Activated CD4-positive, alpha-beta T cell treated with anti-CD3 and anti-CD28 coated beads, Interleukin-2, Interleukin-6, amounts not matched to agents 100 ng/mL and 50 ng/mL, durations not matched to agents 16 hours and 8 hours (primary cell): ENCODE data around the gene RARRES2.
"Not testable (repeated sequence)": the region's sequence is repeated elsewhere in the genome, so short reads cannot be mapped to it uniquely, and the experiment has no call there.

ENCODE experiments used
- DNase-seq: peaks from one replicate; pipeline ENCODE4 v3.0.0-alpha.2; 2020

The RARRES2 gene

DNA sequence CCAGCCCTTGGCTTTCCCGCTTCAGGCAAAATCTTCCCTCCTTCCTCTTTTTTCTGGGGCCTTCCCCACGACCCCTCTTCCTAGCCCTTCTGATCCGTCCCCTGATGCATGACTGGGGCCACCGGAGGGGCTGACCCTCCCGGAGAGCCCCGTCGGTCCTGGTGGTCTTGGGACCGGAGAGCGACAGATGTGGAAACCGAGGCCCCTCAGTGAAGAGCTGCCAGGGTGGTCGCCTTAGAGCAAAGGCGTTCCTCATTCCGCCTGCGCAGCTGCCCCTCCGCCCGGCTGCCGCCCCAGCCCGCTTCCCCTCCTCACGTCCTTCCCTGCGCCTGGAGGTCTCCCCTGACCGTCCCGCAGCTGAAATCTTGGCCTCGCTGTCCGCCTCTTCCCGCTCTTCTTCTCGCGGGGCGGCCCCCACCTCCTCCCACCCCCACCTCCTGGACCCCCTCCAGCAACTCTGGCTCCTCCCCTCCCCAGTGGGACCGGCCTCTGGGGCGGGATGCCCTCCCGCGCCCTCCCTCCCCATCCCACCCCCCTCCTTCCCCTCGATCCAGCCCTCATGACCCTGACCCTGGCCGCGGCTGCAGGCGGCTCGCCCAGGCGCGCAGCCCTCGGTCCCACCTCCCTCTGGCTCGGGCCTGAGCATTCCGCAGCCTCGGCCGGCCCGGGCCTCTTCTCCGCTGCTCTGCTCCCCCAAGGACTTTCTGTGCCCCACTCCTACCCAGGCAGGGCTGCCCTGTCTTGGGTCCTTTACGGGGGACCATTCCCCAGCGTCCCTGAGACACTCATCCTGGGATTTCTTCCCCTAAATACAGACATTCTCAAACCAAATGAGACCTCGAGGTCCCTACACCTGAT lies at the start of gene RARRES2:
RARRES2 (minus strand) TSS at position 367 of the 858 bp plus-strand sequence. CDS start 1,020 bp downstream, outside the sequence.
- no peak for DNase-seq

DNA sequence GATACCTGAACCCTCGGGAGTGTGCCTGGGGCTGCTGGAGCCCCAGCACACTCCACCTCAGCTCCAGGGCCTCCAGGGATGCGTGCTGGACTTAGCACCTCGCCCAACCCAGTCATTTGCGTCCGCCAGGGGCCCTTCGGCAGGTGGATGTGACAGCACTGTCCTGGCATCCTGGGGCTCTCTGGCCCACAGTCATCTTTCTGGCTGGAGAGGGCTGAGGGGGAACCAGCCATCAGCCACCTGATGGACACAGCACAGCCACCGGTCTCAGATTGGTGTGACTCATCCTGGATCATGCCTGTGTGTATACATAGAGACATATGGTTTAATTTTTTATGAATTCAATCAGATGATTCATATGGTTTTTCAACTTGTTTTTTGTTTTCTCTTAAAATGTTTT lies 48.8 kb upstream of the RARRES2 start:
- no peak for DNase-seq

DNA sequence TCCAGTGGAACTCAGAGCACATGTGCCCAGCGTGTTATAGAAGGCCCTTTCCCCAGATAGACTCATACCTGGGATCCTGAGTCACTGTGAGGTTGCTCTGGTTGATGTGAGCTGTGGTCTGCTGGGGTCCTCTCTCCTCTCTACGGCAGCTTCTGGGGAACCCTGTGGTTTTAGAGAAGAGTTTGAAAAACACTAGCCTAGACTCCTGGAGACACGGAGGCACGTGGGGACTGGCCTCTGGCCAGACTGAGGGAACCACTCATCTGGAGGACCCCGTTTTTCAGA lies 48.0 kb upstream of the RARRES2 start:
- no peak for DNase-seq

DNA sequence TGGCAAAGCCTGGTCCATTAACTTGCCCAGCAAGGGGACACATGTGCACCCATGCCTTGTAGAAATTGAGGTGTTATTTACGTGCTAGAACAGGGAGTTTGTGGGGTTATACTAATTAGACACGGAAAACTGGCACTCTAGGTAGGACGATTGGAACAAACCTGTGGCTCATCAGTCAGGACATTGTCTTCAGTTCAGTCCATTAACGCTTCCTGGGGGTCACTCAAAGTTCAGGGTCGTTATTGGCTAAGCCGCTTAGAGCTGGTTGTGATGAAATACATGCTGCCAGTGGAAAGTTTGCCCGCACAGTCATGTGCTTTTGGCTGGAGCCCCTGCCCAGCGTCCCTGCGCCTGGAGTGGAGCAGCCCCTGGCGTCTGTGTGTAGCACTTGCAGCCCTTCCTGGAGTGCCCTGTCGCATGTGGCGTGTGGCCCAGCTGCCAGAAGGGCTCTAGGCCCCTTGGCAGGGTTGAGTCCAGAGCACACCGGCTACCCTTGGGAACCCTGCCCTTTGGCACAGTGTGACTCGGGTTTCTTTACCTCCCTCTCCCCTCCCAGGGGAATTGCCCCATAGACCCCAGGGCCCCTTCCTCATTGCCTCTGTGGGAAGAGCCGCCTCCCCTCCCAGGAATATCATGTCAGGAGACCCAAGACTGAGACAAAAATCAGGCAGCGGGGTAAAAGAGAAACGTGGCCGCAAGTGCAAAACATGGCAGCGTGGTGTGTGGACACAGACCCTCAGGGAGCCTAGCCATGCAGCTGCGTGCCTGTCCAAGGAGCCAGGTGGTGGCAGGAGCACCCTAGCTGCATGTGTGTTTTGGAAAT lies 47.5 kb upstream of the RARRES2 start:
- no peak for DNase-seq

DNA sequence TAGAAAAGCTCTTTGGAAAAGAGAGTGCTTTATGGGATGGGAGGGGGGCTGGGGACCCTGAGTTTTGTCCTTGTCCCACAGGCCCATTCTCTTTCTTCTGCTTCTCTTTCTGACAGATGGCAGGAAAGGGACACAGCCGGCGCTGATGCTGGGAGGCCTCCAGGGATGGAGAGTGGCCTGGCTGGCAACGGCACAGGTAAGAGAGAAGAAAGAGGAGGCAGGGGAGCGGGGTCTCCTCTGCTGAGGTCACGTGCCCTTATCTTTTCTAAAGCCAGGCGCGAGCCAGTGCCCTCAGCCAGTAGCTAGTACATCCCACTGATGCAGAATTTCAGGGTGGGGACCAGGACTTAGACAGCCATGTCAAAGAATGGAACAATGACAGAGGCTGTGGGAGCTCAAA lies 46.9 kb upstream of the RARRES2 start:
- DNase-seq = no peak

DNA sequence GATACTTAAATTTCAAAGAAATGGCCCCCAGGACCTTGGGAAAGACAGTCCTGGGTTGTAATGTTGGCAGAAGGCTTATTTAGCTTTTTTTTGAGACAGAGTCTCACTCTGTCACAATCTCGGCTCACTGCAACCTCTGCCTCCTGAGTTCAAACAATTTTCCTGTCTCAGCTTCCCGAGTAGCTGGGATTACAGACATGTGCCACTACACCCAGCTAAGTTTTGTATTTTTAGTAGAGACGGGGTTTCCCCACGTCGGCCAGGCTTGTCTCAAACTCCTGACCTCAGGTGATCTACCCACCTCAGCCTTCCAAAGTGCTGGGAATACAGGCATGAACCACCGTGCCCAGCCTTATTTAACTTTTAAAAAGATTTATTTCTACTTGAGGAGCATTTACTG lies 44.5 kb upstream of the RARRES2 start:
- DNase-seq = not testable (repeated sequence)

DNA sequence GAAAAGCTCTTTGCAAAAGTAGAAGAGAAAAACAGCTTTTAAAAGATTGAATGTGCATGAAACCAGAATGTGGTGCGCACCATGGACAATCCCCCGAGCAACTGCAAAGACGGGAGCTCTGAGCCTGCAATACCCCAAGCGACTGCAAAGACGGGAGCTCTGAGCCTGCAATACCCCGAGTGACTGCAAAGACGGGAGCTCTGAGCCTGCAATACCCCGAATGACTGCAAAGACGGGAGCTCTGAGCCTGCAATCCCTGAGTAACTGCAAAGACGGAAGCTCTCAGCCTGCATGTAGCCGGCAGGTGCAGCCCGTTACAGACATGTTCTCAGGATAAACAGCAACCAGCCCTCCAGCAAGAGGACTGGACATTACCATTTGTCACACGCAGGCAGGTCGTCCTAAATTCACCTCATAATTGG lies 43.9 kb upstream of the RARRES2 start:
- DNase-seq = no peak

DNA sequence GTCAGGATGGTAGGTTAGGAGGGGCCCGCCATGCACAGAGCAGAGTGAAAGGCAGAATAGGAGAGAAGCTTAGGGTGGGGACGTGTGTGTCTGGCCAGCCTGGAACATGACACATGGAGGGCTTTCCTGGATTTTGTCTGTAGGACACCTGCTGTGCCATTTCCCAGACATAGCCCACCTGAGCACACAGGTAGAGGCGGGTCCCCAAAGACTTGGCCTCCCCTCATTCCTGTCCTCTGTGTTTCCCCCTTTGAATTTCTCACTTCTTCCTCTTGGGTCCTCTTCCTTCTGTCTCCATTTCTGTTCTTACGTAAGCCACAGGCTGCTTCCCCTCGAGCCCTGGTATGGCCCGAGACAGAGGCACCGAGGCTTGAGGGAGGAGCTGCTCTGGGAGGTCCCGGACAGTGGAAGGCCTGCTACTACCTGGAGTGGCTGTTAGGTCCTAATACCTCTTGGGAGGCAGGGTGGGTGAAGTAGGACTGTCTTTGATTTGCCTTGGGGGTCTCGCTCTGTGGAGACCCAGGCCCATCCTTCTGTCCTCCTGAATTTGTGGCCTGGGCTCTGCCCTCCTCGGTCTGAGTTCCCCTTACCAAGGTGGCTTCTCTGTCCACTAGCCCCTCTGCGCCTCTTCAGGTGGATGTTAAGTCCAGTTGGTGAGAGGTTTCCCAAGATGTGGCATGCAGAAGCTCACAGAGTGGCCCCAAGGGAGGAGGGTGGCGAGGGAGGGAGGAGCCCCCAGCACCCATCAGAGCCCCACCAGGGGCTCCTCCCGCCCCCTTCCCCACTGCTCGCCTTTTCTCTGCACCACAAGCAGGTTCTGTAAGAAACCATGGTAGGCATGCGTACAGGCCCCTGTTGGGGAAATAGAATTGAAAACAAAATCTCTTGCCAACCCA lies 43.2 kb upstream of the RARRES2 start:
- DNase-seq = no peak

DNA sequence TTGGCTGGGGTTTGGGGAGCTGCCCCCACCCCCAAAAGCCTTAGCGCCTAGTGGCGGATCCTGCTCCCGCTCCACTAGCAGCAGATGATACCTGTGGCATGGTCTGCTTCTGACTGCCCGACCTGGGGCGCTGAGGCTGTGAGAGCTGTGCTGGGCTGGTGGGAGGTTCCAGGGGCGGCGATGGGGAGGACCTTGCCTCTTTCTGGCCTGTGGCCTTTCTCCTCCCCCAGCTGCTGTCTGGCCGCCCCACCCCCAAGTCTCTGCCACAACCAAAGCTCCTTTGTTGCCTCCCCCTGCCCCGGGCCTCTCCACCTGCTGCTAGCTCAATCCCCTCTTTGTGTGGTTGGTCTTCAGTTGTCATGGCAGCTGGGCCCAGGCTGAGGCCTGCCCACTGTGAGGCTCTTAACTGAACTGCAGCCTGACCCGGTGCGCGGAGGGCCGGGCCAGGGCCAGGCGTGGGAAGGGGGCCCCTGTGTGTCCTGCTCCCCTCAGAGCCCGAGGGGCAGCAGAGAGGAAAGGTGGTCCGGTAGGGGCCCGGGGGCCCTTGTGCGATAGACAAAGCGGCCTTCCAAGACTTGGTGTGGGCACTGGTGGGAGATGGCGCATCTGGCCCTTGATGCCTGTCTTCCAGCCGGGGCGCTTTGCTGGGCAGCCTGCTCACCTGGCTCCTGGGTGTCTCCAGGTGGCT lies 42.4 kb upstream of the RARRES2 start:
- no peak for DNase-seq

DNA sequence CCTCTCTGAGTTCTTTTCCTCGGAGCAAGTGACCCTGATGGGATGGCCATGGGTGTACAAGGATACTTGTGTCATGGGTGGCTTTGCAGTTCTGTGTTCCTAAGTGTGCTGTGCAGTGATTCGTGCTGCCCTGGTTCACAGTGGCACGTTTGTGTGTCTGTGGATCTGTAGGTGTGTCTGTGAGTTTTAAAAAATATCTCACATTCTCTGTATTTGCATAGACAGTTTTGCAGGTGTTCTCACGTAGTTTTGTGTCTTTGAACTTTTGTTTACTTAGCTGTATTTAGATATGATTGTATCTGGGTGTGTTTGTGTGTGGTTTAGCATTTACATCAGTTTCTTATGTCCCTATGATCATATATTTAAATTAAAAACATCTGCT lies 41.4 kb upstream of the RARRES2 start:
- DNase-seq = no peak

DNA sequence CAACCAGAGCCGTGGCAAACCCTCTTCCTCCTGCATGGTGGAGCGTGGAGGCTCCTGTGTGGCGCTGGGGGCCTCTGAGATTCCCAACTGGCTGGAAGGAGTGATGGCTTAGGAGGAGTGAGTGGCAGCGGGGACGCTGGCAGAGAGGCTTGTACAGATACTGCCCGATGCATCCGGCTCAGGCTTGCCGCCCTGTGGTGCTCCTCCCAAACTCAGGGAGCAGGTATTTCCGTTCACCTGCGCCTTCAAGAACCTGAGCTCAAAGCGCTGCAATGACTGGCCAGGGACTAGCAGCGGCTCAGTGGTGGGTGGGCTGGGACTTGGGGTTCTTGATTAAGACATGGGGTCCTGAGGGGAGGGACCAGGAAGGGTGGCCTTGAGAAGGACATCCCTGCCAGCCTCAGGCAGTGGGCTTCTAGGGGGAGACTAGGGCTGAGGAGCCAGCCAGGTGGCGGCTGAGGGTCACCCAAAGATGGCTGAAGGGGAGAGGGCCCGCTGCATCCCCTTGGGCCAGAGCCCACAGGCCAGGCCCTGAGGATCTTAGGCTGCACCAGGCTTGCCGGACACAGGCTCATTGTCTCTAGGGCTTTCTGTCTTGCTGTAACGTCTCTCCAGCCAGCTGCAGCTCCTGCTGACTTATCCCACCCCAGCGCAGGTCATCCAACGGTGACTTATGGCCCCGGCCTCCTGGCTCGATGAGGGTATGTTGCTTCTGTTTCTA lies 40.9 kb upstream of the RARRES2 start:
- no peak for DNase-seq

DNA sequence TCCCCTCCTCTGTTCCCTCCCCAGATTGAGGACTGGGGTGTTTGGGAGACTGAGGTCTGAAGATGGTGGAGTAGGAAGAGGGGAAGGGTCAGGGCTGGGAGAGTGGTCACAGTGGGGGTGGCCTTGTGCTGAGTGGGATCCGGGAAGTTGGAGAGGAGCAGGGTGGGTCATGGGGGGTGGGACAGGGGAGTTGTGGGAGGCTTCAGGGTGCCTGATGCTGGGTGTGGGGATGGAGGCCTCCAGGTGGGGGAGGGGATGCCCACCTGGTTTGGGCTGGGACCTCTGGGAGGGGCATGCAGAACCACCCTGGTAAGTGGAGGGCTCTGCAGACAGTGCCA lies 40.3 kb upstream of the RARRES2 start:
- DNase-seq = no peak

DNA sequence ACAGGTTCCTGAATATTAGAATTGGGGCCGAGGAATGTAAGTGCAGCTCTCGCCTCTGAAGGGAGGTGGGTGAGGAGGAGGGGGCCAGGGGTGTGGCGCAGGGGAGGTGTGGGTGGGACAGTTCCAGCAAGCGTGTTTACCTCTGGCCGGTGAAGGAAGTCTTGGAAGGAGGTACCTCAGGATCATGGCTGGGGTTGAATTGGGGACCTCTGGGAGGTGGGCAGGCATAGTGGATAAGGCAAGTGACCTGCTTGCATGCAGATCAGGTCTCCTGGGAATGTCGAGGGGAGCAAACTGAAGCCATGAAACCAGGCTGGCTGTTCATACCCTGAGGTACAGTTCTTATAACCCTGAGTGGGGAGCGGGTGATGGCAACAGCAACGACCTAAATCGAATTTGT lies 39.7 kb upstream of the RARRES2 start:
- no peak for DNase-seq

DNA sequence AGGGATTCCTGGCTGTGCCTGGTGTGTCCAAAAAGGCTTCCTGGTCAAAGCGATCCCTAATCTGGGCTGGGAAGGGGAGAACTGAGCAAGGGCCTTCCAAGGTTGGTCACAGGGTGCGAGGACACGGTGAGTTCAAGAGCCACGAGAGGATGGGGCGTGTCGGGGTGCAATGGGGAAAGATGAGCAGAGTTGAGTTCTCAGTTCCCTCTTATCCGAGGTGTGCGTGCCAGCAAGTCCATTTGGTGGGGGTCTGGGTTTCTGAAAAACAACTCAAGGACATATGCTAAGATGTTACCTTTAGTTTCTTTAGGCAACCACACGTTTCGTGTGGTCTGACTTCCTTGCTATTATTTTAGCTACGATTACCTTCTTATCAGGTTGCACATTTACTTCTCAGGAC lies 39.0 kb upstream of the RARRES2 start:
- DNase-seq = no peak

DNA sequence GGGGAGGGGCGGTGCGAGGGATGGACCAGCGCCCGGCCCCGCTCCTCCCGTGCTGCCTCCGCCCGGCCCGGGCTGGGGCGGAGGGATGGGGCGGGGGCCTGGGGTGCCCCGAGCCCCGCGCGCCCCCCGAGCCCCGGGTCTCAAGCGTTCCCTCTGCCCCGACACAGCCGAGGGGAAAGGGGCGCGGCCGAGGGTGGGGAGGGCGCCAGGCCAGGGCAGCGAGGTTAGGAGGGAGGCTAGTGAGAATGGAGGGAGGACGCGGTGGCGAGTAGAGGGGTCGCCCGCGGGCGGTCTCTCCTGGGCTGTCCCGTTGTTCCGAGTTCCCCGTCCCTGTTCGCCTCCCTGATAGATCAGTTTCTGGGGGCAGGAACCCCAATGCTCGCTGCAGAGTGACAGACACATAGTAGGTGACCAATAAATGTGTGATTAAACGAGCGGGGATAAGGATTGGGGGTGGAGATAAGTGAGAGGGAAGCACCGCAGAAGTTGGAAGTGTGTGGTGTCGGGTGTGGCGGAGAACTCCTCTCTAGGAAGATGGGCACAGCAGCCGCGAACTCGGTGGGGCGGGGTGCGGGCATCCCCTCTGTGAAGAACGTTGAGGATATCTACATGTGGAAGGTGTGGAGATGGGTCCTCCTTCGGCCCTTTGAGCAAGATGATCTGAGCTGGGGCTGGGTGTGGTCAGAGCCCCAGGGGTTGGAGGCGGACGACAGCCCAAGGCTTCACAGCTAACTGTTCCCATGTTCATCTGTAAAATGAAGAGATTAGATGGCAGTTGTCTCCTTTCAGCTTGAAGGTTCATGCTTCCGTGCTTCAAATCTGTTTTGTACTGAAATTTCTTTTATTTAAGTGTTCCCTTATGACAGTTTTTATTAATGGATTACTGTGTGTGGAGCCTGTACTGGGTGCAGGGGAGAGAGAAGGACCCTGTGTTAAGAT lies 38.3 kb upstream of the RARRES2 start:
- peak; percentile 29 for DNase-seq

DNA sequence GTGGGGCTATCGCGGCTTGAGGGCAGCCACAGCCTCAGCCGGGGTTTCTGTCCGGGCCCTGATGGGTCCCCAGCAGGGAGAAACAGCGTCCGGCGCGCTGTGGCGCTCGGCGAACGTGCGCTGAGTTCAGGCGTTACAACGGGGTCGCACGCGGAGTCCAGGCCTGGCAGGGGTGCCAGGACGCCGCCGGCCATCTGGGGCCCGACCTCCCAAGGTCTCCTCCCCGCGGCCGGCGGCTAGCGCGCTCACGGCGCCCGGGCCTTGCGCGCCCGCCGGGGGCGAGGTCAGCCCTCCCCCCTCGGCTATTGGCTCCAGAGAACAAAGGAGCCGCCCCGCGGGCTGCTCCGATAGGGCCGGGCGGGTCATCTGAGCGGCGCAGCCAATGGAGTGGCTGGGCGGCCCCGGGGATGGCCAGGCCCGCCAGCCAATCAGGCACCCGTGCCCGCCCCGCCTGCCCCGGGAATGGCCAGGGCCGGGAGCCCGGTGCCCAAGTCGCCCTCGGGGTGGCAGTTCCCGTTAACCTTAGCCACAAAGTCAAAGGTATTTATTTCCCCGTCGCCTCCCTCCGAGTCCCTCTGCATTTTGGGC lies 37.5 kb upstream of the RARRES2 start, which contains the start of gene ZNF775:
ZNF775 (plus strand) TSS at position 478 of the 588 bp plus-strand sequence. CDS start 9,141 bp downstream, outside the sequence.
- peak; percentile 97 for DNase-seq

DNA sequence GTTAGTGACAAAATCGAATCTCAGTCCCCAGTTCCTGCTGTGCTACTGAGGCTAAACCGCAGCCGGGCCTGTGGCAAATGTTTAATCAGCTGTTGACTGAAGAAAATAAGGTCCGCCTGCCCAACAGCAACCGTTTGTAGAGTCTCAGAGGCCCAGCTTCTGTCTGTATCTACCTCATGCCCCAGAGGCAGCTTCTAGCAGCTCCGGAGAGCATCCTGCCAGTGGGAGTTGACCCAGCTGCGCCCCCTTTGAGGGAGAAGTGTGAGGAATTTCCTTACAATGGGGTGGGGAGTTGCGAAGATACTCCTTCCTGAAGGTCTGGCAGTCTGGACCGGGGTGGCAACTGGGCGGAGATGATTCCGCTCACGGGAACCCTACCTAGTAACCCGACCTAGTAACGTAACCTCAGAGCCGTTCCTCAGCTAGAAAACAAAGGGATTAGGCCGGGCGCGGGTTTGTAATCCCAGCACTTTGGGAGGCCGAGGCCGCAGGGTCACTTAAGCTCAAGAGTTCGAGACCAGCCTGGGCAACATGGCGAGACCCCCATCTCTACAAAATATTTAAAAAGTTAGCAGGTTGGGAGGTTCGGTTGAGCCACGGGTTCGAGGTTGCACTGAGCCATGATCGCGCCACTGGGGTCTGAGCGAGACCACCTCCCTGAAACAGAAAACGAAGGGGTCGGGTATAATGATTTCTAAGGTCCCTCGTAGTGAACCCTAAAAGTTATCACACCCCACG lies 36.9 kb upstream of the RARRES2 start:
- peak; percentile 48 for DNase-seq

DNA sequence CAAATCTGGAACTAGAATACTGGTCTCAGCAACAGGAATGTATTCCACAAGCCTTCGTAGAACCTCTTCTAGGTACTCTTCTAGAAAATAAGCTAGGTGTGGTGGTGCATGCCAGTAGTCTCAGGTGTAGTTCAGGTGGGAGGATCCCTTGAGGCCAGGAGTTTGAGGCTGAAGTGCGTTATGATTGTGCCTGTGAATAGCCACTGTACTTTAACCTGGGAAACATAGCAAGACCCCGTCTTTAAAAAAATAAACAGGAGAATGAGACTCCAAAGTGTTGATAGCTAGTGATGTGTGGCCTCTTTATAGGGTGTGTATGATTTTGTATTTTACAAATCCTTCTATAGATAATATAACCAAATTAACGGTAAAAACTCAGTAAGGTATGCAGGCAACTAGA lies 36.2 kb upstream of the RARRES2 start:
- no peak for DNase-seq

DNA sequence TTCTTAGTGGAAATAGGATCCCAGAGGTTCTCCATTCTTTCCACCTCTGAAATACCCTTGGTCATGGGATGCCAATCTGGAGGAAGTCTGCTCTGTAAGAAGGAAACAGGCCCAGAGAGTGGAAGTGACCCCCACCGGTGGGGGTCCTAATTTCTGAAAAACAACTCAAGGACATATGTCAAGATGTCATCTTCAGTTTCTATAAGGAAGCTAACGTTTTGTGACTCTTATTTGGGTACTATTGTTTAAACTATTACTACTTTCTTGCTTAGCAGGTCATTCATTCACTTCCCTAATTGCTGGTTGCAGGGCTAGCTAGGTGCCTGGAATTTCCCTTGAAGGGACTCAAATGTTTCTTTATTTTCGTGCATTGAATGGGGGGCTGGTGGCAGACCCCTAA lies 35.8 kb upstream of the RARRES2 start:
- DNase-seq = no peak

DNA sequence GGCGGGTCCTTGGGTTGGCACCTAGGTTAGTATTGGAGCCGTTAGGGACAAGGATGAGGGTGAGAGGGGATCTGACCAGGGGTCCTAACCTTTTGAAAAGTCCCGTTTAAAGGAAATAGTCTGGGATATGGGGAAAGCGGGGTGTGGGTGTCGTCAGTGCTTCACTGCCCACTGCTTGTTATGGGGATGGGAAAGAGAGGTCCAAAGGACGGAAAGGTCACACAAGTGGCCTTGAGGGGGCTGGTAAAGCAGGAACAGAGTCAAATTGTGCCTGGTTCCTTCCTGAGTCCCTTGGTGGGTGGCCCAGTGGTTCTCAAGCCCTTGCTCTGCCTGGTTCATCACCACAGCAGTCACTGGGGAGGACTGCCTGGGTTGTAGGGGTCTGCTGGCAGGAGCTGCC lies 35.1 kb upstream of the RARRES2 start:
- no peak for DNase-seq
